ENCODE measurements around the gene C5orf22.

DNA sequence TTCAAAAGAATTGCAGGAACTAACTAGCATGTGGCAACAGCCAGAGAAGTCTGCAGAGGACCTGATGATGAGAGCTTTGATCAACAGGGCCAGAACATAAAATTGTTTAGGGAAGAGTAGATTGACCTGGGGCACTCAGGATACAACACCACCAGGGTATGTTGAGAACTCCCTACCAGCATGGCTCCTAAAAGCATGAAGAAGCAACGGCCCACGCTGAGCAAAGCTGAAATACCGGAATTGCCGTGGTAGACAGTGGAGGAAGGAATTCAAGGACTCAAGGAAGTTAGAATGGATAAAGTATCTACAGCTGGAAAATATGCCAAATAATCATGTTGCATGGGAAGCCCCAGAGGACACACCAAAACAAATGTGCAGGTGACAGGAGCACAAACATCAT lies 31.8 kb upstream of the C5orf22 start:
- TF ChIP-seq, protein P1, sequence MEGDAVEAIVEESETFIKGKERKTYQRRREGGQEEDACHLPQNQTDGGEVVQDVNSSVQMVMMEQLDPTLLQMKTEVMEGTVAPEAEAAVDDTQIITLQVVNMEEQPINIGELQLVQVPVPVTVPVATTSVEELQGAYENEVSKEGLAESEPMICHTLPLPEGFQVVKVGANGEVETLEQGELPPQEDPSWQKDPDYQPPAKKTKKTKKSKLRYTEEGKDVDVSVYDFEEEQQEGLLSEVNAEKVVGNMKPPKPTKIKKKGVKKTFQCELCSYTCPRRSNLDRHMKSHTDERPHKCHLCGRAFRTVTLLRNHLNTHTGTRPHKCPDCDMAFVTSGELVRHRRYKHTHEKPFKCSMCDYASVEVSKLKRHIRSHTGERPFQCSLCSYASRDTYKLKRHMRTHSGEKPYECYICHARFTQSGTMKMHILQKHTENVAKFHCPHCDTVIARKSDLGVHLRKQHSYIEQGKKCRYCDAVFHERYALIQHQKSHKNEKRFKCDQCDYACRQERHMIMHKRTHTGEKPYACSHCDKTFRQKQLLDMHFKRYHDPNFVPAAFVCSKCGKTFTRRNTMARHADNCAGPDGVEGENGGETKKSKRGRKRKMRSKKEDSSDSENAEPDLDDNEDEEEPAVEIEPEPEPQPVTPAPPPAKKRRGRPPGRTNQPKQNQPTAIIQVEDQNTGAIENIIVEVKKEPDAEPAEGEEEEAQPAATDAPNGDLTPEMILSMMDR (IDR thresholded peaks at IDR 0.05): no peak
- no peak for TF ChIP-seq EZH2 (IDR thresholded peaks at IDR 0.05)
